GM18508 (cell line): ENCODE results near the gene ACSL6.

ENCODE experiments used
- ATAC-seq: cut with Tn5 transposase; IDR thresholded peaks from one replicate; pipeline ENCODE4 v1.9.1; 2021; ENCODE audit warnings: moderate number of reproducible peaks; ENCODE audit not compliant: insufficient read depth, unreplicated experiment

The ACSL6 gene

GRCh38 chr5:131986161-131986912 is 25.1 kb downstream of the ACSL6 start:
- no peak for ATAC-seq

GRCh38 chr5:131984956-131985665 is 26.3 kb downstream of the ACSL6 start:
- no peak for ATAC-seq

- no peak for ATAC-seq
These were observed 28.1 kb downstream of the ACSL6 start for GRCh38 chr5:131983244-131983771.

- no peak for ATAC-seq
These were observed 29.9 kb downstream of the ACSL6 start for GRCh38 chr5:131981516-131981915.

- no peak for ATAC-seq
These were observed 30.8 kb downstream of the ACSL6 start for GRCh38 chr5:131980696-131981095.

GRCh38 chr5:131979816-131980215 is 31.6 kb downstream of the ACSL6 start:
- no peak for ATAC-seq

GRCh38 chr5:131977212-131977604 is 34.2 kb downstream of the ACSL6 start:
- ATAC-seq = no peak

- no peak for ATAC-seq
These were observed 34.8 kb downstream of the ACSL6 start for GRCh38 chr5:131976414-131977211.

GRCh38 chr5:131974956-131975726 is 36.3 kb downstream of the ACSL6 start:
- no peak for ATAC-seq

GRCh38 chr5:131974622-131974955 is 36.9 kb downstream of the ACSL6 start:
- no peak for ATAC-seq

- ATAC-seq = no peak
These were observed 37.4 kb downstream of the ACSL6 start for GRCh38 chr5:131974016-131974415.

GRCh38 chr5:131973089-131973712 is 38.3 kb downstream of the ACSL6 start:
- ATAC-seq = no peak

GRCh38 chr5:131968396-131968954 is 43.0 kb downstream of the ACSL6 start:
- ATAC-seq = no peak

- no peak for ATAC-seq
These were observed 44.9 kb downstream of the ACSL6 start for GRCh38 chr5:131966551-131966950.

- ATAC-seq = no peak
These were observed 45.5 kb downstream of the ACSL6 start for GRCh38 chr5:131965826-131966415.

GRCh38 chr5:131959906-131960305 is 51.6 kb downstream of the ACSL6 start:
- no peak for ATAC-seq

- ATAC-seq = no peak
These were observed 52.3 kb downstream of the ACSL6 start for GRCh38 chr5:131959136-131959535.

- no peak for ATAC-seq
These were observed 53.6 kb downstream of the ACSL6 start for GRCh38 chr5:131957721-131958441.
